GM12872 (cell line): ENCODE measurements around the gene SPINK4.

Experiments
- CTCF ChIP-seq: IDR thresholded peaks from 3 replicates; pipeline ENCODE4 v1.5.1; 2011; ENCODE audit warnings: low read depth, mild to moderate bottlenecking, low read length, moderate library complexity; ENCODE audit not compliant: insufficient read depth

The SPINK4 gene

GRCh38 chr9:33297432-33297831, 57.5 kb downstream of the SPINK4 start:
- no peak for TF ChIP-seq CTCF
